Embryonic facial prominence (tissue), 1 donor: ENCODE data around the gene EDAR.

Experiments used
- DNase-seq: peaks from one replicate; pipeline ENCODE4 v3.0.0-alpha.2; 2016; ENCODE audit errors: extremely low spot score

The EDAR gene

GRCh38 chr2:108853421-108853820, 135.6 kb downstream of the EDAR start:
- DNase-seq = no peak

- no peak for DNase-seq
These were observed 136.6 kb downstream of the EDAR start for GRCh38 chr2:108852375-108852774.

- DNase-seq = no peak
These were observed 142.0 kb downstream of the EDAR start for GRCh38 chr2:108847000-108847399.

GRCh38 chr2:108845923-108846322, 143.1 kb downstream of the EDAR start:
- no peak for DNase-seq
